ENCODE measurements around the gene MARVELD1.
"Not testable (repeated sequence)": the region's sequence is repeated elsewhere in the genome, so short reads cannot be mapped to it uniquely, and the experiment has no call there.

The MARVELD1 gene

DNA sequence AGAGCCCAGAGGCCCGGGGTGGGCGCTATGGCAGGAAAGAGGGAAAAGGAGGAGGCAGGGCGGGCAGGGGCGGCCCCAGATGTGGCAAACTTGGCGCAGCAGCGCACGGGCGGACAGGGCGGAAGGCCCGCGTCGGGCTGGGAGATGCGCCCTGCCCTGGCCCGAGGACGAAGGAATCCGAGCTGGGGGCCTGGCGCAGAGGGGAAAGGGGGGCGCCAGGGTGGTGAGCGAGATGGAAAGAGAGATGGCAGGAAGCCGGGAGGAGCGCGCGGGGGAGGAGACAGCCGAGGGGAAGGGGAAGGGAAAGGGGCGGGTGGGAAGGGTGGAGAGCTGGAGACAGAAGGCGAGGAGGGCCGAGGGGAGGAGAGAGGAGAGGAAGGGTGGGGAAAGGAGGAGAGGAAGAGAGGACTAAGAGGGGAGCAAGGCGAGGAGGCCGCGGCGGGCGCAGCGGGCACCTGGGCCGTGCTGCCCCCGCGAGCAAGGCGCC is at the start of gene MARVELD1:
MARVELD1 (plus strand) TSS at position 392 of the 487 bp plus-strand sequence. CDS start 147 bp downstream, outside the sequence.
- peak; percentile 56 for DNase-seq (ENCODE audit: low spot score)

DNA sequence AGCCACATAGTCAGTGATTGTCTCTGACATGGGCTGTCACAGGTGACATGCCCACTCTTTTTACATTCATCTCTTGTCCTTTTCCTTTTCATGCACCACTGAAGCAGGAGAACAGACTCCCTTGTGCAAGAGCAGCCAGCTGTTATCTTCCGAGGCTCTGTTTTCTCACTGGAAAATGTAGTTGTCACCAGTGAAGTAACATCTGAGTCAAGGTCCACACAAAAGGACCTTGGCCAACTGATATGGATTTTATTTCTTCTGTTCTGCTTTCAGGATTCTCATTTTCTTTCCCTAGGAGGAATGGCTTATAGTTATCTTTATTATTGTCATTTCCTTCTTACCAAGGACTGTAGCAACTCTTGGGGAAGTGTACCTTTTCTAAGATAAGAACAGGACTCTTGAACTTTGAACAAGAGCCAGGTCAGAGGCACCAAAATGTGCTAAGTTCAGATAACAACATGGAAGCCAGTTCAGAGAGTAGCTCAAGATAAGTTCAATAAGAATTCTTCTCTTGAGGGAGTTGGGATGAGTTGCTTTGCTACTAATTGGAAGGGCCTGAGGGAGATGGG is 49.2 kb upstream of the MARVELD1 start:
- DNase-seq (ENCODE audit: low spot score), result no peak

DNA sequence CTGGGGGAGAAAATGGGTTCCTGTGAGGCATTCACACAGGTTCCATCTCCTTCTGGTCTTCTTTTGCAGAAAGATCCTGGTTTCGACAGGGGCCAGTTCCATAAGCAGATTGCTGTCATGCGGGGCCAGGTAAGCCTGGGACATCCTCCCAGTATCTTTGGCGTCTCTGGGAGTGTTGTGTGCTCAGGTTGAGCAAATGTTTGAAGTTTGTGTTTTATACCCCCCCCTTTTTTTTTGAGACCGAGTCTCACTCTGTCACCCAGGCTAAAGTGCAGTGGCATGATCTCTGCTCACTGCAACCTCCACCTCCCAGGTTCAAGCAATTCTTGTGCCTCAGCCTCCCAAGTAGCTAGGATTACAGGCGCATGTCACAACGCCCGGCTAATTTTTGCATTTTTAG is 46.5 kb upstream of the MARVELD1 start:
- DNase-seq (ENCODE audit: low spot score), result no peak

DNA sequence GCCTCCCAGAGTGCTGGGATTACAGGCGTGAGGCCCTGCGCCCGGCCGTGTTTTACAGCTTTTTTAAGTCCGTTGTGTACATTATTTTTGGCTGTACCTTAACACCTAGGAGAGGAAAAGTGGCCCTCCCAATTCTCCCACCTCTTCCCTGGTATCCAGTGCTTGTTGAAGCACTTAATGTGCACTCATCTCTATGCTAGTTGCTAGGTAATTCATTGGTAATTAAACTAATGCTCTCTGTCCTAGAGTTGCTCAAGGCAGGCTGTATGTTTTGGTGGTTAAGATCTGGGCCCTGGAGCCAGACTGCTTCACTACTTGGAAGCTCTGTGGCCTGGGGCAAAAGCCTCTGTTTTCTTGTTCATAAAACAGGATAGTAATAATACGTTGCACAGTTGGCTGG is 46.1 kb upstream of the MARVELD1 start:
- no peak for DNase-seq (ENCODE audit: low spot score)

DNA sequence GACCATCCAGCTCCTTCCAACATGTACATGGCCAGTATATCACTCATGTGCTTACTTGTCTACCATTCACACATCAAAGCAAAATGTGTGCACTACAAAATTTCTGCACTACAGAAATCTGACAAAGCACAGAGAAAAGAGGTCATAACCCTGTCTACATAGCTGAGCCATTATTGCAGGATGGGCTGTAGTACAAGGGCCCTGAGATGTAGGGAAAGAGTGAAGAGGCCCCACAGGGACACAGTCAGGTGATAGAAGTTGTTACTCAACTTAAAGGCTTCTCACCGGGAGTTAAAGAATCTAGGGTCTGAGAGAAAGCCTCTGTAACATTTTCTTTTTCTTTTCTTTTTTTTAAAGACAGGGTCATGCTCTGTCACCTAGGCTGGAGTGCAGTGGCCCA is 44.0 kb upstream of the MARVELD1 start:
- DNase-seq (ENCODE audit: low spot score), result no peak

DNA sequence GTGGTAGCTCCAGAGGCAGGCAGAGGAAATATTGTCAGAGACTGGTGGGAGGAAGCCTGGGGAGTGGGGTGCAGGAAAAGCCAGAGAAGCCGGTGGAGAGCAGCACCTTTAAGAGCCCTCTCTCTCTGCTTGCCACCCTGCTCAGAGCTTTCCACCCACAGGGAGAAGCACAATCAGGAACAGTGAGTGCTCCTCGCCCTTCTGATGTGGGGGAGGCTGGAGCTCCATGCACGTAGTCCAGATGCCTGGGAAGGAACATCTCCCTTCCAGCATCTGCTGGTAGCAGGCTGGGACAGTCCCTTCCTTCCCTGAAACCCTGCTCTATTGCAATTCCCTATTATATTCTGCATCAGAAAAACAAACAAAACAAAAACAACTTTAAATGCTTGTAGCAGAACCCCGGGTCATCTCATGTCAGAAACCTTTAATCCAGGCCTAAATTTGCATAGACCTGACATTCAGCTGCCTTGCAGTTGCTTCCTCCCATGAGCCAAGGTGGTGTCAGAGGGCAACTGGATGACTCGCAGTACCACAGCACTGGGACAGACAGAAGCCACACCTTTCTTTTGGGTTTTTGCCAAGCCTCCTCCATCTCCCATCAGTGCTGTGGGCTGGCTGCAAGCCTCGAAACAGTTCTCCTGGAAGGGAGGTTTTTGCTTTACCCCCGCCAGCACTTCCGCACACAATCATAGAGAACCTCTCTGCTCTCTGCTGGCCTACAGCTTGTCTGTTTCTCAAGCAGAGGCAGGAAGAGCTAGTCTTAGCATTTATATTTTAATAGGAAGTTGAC is 39.6 kb upstream of the MARVELD1 start:
- DNase-seq (ENCODE audit: low spot score), result peak; percentile 36

DNA sequence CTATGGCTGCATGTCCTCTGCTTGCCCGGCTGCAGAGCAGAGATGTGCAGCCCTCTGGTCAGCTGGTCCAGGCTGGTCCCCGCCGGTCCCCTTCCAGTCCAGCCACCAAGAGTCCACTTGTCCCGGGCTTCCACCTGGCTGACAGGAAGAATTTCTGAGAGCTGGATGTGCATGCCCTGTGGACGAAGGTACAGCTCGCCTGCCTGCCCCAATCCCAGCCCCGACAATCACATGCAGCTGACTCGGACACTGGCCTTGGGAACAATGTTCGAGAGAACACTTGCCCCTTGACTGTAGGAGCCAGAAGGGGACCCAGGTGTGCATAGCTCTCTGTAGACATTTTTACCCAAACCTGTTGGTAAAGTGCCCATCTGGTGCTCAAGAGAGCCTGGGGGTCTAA is 38.3 kb upstream of the MARVELD1 start:
- DNase-seq (ENCODE audit: low spot score), result no peak

DNA sequence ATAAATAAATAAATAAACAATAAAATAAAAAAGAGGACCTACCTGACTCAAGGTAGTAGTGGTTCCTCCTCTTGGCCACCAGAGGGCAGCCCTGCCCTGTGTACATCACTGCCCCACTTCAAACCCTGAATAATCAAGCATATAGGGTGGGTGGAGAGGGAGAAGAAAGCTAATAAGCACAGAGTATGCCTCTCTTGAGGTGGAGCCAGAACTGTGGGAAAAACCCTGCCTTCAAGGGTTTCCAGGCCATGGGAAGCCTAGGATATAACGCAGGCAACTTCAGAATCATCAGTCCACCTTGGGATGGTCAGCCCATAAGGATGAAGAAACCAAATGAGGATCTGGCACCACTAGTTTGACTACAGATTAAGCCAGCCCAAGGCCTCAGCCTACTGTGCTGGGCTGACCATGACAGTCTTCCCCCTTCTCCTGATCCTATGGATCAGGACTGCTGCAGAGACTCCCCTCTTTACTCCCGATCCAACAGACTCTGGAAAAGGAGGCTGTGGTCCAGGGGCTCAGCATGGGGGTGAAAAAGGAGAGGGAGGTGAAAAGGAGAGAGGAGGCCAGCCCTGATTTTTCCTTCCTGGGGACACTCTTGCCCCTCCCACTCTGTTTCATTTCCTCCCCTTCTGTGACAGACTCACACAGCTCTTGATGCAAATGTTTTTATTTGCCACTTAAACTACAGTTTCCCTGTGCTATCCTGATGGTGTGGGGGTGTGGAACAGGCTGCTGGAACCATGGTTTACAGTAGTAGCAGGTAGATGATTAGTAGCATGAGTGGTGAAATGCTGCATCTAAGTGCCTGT is 36.6 kb upstream of the MARVELD1 start:
- peak; percentile 80 for DNase-seq (ENCODE audit: low spot score)

DNA sequence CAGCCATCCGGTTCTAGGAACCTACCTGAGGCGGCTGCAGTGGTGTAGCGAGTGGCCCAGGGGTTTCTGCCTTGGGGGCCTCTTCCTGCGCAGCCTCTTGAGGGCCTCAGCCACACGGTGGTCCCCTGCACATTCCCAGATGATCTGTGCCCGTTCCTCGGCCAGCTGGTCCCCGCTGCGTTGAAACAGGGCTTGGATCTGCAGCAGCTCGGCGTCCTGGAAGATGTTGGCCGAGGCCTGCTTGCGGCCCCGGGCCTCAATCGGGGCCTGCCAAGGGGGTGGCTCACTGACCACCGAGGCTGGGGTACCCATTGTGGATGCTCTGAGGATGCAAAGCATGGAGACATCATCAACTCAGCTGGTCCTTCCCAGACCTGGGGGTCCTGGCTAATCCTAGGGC is 33.9 kb upstream of the MARVELD1 start:
- DNase-seq (ENCODE audit: low spot score), result no peak

DNA sequence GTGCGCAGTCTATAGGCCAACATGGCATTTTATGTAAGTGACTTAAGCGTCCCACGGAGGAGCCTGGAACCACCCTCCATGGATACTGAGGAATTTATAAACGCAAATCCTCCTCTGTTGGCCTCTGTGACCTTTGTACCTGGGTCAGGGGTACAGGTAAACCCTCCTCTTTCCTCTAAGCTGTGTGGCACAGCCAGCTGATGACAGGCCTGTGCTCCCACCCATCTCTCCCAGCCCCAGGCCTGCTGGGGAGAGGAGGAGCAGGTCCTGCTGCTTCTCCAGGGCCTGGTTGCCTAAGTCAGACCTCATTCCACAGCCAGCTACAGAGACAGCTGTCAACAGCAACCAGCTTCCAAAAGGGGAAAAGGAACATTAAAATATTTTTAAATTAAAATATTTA is 31.5 kb upstream of the MARVELD1 start:
- no peak for DNase-seq (ENCODE audit: low spot score)

DNA sequence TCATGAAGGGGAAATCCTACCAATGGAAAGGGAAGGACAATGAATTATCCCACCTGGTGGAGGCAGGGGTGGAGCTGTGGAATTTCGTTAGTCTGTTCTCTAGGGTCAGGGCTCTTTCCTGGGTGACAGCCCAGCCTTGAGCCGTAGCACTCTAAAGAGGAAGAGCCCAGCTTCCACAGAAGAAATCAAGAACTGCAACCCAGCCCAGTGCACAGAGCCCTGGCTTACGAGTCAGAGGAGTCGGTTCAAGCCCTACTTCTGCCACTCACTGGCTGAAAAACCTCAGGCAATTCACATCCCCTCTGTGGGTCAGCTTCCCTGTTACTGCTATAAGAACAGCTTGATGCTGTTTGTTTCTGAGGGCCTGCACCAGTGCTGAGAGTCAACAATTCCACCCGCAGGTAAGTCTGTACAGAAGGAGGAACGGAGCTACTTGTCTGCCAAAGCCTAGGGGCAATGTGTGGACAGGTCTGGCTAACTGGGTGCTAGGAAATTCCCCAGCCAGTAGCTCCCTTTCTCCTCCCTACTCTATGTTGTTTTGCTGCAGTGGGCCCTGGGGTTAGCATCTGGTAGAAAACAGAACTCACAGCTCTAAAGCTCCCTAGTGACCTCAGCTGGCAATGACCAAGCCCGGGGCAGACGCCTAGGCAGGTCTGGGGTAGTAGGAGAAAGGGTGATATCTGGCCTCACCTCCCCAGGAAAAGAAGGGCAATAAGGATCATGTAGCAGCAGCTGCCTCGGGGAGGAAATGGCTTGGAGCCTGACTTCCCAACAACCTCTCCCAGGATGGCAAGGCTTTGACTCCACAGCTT is 29.8 kb upstream of the MARVELD1 start:
- no peak for DNase-seq (ENCODE audit: low spot score)

DNA sequence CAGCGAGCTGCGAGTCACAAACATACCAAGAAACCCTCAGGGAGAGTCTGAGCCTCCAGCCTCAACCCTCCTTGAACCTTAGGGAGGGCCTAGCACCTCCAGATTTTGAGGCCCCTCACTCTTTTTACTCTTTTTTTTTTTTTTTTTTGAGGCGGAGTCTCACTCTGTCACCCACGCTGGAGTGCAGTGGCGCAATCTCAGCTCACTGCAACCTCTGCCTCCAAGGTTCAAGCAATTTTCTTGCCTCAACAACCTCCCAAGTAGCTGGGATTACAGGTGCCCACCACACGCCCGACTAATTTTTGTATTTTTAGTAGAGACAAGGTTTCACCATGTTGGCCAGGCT is 29.2 kb upstream of the MARVELD1 start:
- not testable (repeated sequence) for DNase-seq (ENCODE audit: low spot score)

DNA sequence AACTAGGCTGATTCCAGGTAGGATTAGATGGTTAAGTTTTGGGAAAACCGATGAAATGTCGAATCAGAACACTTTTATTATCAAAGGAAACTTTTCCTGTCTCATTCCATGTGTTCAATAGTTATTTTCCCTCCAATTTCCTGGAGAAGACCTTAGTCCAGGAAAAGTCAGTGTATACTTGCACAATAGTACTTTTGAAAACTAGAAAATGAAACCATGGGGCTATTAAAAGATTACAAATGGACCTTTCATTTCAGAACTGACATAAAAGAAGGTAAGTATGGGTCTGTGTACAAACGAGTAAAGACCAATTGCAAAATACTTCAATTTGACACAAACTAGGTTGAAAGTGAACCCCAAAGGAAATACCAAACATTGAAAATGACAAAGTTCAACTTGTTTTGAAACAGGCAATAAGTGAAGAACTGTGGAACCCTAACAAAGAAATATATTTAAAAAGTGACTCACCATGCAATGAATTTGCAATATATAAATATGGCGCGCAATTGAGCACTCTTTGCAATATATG is 28.6 kb upstream of the MARVELD1 start:
- no peak for DNase-seq (ENCODE audit: low spot score)

DNA sequence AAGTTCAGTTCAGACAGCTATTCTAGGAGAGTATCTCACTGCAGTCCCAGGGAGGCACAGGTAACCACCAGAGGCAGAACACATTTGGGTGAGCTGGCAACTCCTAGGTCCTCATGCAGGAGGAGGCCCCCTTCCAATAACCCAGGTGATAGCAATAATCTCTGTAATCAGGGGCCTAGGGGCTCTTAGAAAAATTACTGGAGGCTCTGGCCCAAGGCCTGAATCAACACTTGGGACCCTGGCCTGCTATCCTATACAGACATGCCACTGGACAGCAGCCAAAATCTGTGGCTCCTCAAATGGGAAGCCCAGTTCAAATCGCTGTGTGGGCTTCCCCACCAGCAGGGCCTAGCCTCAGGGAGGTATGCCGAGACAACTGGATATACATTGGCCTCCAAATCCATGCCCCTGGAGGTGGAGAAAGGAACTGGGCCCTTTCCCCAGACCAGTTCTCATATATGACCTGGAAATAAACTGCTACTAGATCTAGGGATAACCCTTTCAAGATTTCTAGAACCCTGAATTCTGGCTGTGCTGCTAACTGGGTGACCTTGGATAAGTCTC is 28.1 kb upstream of the MARVELD1 start:
- DNase-seq (ENCODE audit: low spot score), result peak; percentile 39

DNA sequence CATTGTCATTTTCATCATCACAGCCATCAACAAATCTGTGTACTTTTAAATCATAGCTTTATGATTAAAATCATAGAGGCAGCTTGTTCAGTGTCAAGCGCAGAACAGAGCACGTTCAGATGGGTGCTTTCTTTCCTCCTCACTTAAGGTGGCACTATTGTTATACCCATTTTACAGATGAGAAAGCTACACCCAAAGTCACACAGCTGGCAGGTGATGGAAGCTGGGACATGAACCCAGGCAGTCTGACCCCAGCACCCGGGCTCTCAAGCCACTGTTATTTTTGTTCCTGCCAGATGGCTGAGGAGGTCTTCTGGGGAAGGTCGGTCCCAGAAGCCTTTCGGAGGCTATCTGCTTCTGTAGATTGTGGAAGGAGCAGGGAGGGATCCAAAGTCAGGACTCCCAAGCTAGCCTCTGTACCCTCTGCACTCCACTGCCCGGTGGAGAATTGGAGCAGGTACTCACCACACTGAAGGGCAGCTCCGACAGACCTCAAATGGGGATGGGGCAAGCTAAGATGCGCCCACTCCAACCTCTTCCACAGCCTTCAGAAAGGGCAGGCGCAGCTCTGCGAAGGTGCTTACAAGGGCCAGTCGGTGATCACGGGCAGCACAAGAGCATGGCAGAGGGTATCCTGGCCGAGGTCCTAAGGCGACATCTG is 27.1 kb upstream of the MARVELD1 start:
- no peak for DNase-seq (ENCODE audit: low spot score)

DNA sequence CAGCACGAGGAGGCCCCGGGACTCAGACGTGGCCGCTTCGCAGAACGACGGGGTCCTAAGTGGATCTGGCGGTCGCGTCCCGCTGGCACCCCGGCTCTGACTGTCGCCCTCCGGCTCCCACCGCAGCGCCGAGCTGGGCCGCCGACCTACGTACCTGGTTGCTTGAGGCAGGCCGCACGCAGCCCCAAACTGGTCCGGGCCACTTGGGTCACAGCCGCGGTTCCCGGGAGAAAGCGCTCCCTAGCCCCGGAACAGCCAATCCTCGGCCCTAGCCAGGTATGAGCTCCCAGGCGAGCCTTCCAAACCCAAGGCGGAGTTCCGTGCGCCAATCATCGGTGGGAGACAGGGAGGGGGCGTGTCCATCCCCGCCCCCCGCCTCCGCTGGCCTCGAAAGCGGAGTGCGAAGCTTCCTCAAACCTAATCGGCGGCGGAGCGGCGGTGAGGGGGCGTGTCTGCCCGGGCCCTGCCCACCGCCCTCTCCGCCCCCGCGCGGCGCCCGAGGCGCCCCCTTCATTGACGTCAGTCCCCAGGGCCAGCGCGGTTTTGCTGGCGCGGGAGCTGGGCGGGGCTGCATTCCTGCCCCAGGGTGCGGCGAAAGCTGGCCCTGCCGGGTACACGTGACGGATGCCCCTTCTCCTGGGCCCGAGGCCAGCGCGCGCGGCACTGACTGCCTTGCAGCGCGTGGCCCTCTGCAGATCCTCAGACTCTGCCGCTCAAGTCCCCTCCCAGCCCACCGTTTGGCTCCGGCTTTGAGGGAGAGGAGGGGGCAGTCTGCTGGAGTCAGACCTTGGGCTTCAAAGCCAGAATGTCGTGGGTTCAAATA is 26.4 kb upstream of the MARVELD1 start, which contains the start of gene AVPI1:
AVPI1 (minus strand) TSS at position 280 of the 823 bp plus-strand sequence. CDS start 7,336 bp downstream, outside the sequence.
- DNase-seq (ENCODE audit: low spot score), result peak; percentile 96

DNA sequence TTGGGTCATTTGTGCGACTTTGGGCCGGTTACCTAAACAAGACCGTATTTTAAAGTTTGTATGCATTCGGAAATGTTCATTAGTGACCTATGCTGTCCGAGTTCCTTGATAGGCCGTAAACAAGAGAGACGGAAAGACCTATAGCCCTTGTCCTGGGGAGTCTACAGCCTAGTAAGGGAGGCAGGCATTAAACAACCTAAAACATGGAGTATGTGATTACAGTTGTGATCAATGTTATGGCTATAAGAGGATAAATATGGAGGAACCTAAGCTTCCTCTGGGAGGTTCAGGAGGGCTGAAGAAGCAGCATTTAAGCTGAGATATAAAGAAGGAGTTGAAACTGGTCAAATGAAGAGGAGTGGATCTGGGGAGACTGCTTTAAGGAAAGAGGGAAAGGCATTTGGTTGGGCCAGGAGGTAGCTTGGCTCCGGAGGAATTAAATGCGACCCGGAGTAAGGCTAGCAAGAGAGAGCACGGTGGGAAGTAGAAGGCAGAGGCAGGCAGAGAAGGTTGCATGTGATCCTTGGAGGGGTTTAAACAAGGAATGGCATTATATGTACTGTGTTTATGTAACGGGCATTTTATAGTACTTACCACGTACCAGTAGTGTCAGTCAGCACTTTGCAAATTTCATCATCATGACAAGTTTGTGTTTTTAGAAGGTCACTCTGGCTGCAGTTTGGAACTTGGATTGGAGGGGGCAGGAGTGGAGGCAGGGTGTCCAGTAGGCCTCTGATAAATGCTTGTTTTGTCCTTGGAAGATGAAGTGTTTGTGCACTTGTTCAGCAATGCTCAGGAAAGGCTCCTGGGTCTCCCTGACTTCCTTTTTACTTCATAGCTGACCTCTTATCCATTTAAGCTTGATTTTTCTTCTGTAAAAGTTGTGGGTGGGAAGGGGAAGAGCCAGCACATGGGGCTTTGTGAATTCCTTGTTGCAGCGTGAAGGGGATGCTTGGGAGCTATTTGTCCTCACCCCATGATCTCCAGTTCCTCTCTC is 25.4 kb upstream of the MARVELD1 start:
- DNase-seq (ENCODE audit: low spot score), result peak; percentile 37

DNA sequence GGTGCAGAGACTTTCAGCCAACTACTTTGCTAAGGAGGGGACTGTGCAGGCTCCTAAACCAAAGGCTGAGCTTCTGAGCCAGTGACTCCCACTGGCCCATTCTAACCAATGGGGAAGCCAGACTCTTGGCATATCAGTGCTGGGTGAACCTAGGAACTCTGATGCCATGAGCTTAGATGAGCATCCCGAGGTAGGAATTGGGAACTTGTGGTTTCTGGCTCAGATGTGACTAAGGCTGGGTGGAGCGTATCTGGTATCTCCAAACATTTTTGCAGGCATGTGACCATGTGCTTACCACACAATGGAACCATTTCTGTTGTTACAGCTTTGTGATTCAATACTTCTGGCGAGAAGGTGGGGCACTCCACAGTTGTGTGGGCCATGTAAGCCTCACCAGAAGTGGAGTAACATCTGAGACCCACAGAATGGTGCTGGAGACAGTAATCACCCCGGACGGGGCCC is 23.9 kb upstream of the MARVELD1 start:
- DNase-seq (ENCODE audit: low spot score), result peak; percentile 98

Measured in SW480 (cell line).